Activated naive CD8-positive, alpha-beta T cell treated with anti-CD3 and anti-CD28 coated beads, Interleukin-2, amount 50 U/mL, for 24 hours (primary cell): ENCODE data around the gene WWOX.

Experiments used
- ATAC-seq: fragments of 150-1000 bp; cut with Tn5 transposase; one replicate; pipeline ENCODE4 v1.10.0; 2021
- DNase-seq: peaks from one replicate; pipeline ENCODE4 v3.0.0; 2021
- H3K27ac Mint-ChIP-seq: one replicate; pipeline ENCODE4 v1.8.0; 2021; ENCODE audit warnings: mild to moderate bottlenecking, mixed read lengths
- H3K27me3 Mint-ChIP-seq: one replicate; pipeline ENCODE4 v1.8.0; 2021; ENCODE audit warnings: mixed read lengths
- H3K36me3 Mint-ChIP-seq: one replicate; pipeline ENCODE4 v1.8.0; 2021; ENCODE audit warnings: low read depth, mixed read lengths
- H3K4me1 Mint-ChIP-seq: one replicate; pipeline ENCODE4 v1.8.0; 2021; ENCODE audit warnings: mixed read lengths
- H3K4me3 Mint-ChIP-seq: one replicate; pipeline ENCODE4 v1.8.0; 2021; ENCODE audit warnings: mild to moderate bottlenecking, moderate library complexity, mixed read lengths
- H3K9me3 Mint-ChIP-seq: one replicate; pipeline ENCODE4 v1.8.0; 2021; ENCODE audit warnings: mixed read lengths

Gene WWOX

GRCh38 chr16:79109771-79110170 is 1010.3 kb downstream of the WWOX start:
- H3K27ac Mint-ChIP-seq, result no peak overlapping the region
- H3K27me3 Mint-ChIP-seq, result no peaks in the 10 kb centered on the region
- DNase-seq (no peak), ATAC-seq (no peak)
- H3K9me3 Mint-ChIP-seq, result no peaks in the 10 kb centered on the region
- H3K4me3 Mint-ChIP-seq, result no peak overlapping the region
- no peaks in the 10 kb centered on the region for H3K4me1 Mint-ChIP-seq
- no peaks in the 10 kb centered on the region for H3K36me3 Mint-ChIP-seq

GRCh38 chr16:79110242-79110641 is 1010.8 kb downstream of the WWOX start:
- Mint-ChIP-seq H3K36me3 (no peaks in the 10 kb centered on the region), H3K27me3 (no peaks in the 10 kb centered on the region), H3K27ac (no peak overlapping the region), H3K4me1 (no peaks in the 10 kb centered on the region), H3K4me3 (no peak overlapping the region), H3K9me3 (no peaks in the 10 kb centered on the region)
- ATAC-seq (no peak), DNase-seq (no peak)

- no peak overlapping the region for H3K27ac Mint-ChIP-seq
- no peak for DNase-seq
- H3K36me3 Mint-ChIP-seq, result no peaks in the 10 kb centered on the region
- H3K9me3 Mint-ChIP-seq, result no peaks in the 10 kb centered on the region
- no peaks in the 10 kb centered on the region for H3K4me1 Mint-ChIP-seq
- no peak for ATAC-seq
- H3K4me3 Mint-ChIP-seq, result no peak overlapping the region
- no peaks in the 10 kb centered on the region for H3K27me3 Mint-ChIP-seq
These were observed 1011.5 kb downstream of the WWOX start for GRCh38 chr16:79110953-79111352.

DNA sequence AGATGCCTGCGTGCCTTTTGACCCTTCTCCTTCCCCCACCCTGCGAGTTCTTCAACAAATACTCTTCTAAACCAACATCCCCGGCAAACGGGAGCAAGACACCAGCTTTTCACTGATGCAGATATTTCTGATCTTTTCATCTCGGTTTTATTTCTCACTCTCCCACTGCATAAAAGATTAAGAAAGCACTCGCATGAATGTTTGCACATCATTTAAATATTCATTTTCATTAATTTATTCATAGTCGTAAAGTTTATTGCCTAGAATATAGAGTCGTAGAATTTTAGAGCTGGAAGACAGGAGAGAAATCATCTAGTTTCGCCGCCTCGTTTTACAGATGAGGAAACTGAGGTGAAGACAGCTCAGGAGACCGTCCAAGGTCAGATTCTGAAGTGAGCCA is 1013.0 kb downstream of the WWOX start:
- H3K36me3 Mint-ChIP-seq, result no peaks in the 10 kb centered on the region
- DNase-seq (no peak), ATAC-seq (no peak)
- H3K4me3 Mint-ChIP-seq, result no peak overlapping the region
- H3K9me3 Mint-ChIP-seq, result no peaks in the 10 kb centered on the region
- H3K4me1 Mint-ChIP-seq, result no peaks in the 10 kb centered on the region
- H3K27ac Mint-ChIP-seq, result no peak overlapping the region
- H3K27me3 Mint-ChIP-seq, result no peaks in the 10 kb centered on the region

- no peak for DNase-seq
- no peaks in the 10 kb centered on the region for H3K27me3 Mint-ChIP-seq
- H3K4me3 Mint-ChIP-seq, result no peak overlapping the region
- no peak overlapping the region for H3K27ac Mint-ChIP-seq
- H3K9me3 Mint-ChIP-seq, result no peaks in the 10 kb centered on the region
- no peaks in the 10 kb centered on the region for H3K36me3 Mint-ChIP-seq
- ATAC-seq, result no peak
- H3K4me1 Mint-ChIP-seq, result no peaks in the 10 kb centered on the region
These were observed 1014.4 kb downstream of the WWOX start for GRCh38 chr16:79113826-79114225.

DNA sequence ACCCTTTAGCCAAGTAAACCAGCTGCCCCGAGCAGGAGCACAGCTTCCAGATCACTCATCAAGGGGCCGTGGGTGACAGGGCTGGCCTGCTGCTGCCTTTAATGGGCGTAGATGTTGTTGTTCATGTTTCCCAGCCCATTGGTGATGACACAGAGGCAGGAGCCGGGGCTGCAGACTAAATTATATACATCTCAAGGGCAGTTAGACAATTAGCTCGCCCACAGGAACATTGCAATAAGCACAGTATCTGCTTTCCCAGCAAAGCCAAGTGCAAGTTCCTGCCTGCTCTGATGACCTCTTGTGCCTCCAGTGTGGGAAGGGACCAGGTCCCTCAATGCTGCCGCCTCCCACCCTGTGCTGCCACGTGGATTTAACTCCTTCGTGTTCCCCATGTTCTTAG is 1015.3 kb downstream of the WWOX start:
- DNase-seq (no peak), ATAC-seq (no peak)
- H3K27ac Mint-ChIP-seq, result no peak overlapping the region
- H3K36me3 Mint-ChIP-seq, result no peaks in the 10 kb centered on the region
- H3K4me1 Mint-ChIP-seq, result no peaks in the 10 kb centered on the region
- no peaks in the 10 kb centered on the region for H3K9me3 Mint-ChIP-seq
- no peaks in the 10 kb centered on the region for H3K27me3 Mint-ChIP-seq
- H3K4me3 Mint-ChIP-seq, result no peak overlapping the region

DNA sequence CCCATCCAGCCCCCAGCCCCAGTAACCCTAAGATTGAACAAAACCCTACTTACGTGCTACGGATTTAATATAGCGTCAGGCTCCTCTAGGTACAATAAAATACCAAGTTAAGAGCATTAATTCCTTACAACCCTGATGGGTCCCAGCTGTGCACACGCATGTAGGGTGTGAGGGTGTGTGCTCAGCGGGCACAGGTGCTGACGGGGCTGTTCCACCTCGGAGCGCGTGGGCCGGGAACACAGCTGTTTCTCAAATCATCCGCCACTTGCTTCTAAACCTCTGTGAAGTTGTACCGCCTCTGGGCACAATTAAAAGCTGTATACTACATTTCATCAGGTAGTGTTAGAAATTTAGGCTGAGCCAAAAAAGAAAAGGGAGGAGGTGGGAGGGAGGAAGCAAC is 1022.5 kb downstream of the WWOX start:
- Mint-ChIP-seq H3K36me3 (no peaks in the 10 kb centered on the region), H3K27ac (no peak overlapping the region), H3K4me3 (no peak overlapping the region), H3K4me1 (no peaks in the 10 kb centered on the region), H3K27me3 (no peaks in the 10 kb centered on the region), H3K9me3 (peaks cover 4% of the 10 kb centered on the region)
- ATAC-seq (no peak), DNase-seq (no peak)

DNA sequence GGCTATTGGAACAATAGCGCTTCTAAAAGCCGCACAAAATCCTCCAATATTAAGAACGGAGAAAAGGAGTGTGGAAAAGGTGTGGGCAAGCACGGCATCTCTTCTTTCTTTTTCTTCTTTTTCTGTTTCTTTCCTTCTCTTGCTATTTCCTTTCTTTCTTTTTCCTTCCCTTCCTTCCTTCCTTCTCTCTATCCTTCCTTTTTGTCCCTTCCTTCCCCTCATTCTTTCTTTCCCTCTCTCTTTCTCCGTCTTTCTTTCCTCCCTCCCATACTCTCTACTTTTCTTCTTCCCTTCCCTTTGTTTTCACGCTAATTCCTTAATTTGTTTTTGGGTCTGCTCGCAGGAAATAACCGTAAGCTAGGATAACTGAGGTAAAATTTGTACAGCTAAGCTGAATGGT is 1022.9 kb downstream of the WWOX start:
- no peaks in the 10 kb centered on the region for H3K27me3 Mint-ChIP-seq
- no peak overlapping the region for H3K27ac Mint-ChIP-seq
- DNase-seq, result no peak
- no peaks in the 10 kb centered on the region for H3K4me1 Mint-ChIP-seq
- no peak for ATAC-seq
- peaks cover 4% of the 10 kb centered on the region for H3K9me3 Mint-ChIP-seq
- H3K36me3 Mint-ChIP-seq, result no peaks in the 10 kb centered on the region
- H3K4me3 Mint-ChIP-seq, result no peak overlapping the region

GRCh38 chr16:79124016-79124756 is 1024.7 kb downstream of the WWOX start:
- DNase-seq (no peak), ATAC-seq (no peak)
- Mint-ChIP-seq H3K4me1 (no peaks in the 10 kb centered on the region), H3K27ac (no peak overlapping the region), H3K4me3 (no peak overlapping the region), H3K27me3 (no peaks in the 10 kb centered on the region), H3K9me3 (peaks cover 4% of the 10 kb centered on the region), H3K36me3 (no peaks in the 10 kb centered on the region)

GRCh38 chr16:79127766-79128165 is 1028.3 kb downstream of the WWOX start:
- ATAC-seq, result no peak
- no peaks in the 10 kb centered on the region for H3K4me1 Mint-ChIP-seq
- H3K36me3 Mint-ChIP-seq, result no peaks in the 10 kb centered on the region
- peaks cover 8% of the 10 kb centered on the region for H3K9me3 Mint-ChIP-seq
- peaks cover 2% of the 10 kb centered on the region for H3K27me3 Mint-ChIP-seq
- H3K4me3 Mint-ChIP-seq, result no peak overlapping the region
- DNase-seq, result no peak
- no peak overlapping the region for H3K27ac Mint-ChIP-seq

DNA sequence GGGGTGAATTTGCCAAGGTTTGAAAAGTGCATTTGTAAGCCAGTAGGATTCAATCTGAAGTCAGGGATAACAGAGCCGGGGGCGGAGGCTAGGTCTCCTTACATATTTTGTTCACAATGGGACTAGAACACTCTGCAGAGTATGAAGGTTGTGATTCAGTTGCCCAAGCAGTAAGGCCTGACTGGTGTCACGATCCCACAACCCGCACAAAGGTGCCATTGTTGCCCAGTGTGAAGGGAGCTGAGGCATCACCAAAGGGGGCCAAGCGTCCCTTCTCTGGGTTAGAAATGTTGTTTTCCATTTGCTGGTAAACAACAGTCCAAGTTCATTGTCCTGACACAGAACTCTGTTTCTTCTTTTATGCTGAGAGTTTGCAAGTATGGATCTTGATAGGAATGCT is 1029.3 kb downstream of the WWOX start:
- H3K4me1 Mint-ChIP-seq, result no peaks in the 10 kb centered on the region
- no peak overlapping the region for H3K4me3 Mint-ChIP-seq
- DNase-seq (no peak), ATAC-seq (no peak)
- H3K36me3 Mint-ChIP-seq, result no peaks in the 10 kb centered on the region
- H3K27me3 Mint-ChIP-seq, result peaks cover 2% of the 10 kb centered on the region
- peaks cover 4% of the 10 kb centered on the region for H3K9me3 Mint-ChIP-seq
- H3K27ac Mint-ChIP-seq, result no peak overlapping the region

DNA sequence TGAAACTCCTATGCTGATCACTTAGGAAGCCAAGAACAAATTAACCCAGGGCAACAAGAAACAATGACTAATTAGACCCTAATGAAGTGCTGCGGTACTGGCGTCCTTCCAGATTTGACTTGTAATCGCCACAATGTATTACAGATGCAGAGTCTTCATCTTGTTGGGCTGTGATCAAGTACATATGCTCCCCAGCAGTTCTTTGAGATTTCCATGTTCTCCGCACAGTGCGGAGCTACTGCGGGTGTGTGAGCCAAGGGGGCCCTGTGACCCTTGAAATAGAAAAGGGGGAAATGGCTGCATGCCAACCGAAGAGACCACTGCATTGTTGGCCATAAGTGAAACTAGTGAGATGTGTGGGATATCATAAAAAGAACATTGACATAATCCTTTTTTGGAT is 1031.2 kb downstream of the WWOX start:
- peaks cover 2% of the 10 kb centered on the region for H3K27me3 Mint-ChIP-seq
- DNase-seq (no peak), ATAC-seq (no peak)
- H3K4me3 Mint-ChIP-seq, result no peak overlapping the region
- H3K27ac Mint-ChIP-seq, result no peak overlapping the region
- H3K4me1 Mint-ChIP-seq, result no peaks in the 10 kb centered on the region
- H3K36me3 Mint-ChIP-seq, result no peaks in the 10 kb centered on the region
- peaks cover 4% of the 10 kb centered on the region for H3K9me3 Mint-ChIP-seq

DNA sequence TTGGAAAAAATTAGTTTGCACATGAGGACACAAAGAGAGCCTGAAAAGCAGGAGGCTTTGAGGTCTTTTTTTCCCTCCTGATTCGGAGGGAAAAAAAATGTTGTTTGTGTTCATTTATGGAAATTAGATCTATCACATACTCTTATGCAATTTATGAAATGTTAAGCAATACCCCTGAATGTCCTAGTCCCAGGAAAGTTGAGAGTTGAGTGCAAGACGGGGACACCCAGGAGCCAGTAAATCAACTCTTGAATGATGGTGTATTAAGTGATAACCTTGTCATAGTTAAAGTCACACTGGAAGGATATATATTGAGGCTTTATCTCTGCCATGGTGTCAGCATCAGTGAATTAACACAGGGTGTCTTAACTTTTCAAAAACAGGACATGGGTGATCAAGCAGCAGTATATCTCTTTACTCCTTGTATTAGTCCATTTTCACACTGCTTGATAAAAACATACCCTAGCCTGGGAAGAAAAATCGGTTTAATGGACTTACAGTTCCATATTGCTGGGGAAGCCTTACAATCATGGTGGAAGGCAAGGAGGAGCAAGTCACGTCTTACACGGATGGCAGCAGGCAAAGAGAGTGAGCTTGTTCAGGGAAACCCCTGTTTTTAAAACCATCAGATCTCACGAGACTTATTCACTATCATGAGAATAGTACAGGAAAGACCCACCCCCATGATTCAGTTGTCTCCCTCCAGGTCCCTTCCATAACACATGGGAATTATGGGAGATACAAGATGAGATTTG is 1032.0 kb downstream of the WWOX start:
- no peak for DNase-seq
- H3K4me1 Mint-ChIP-seq, result no peaks in the 10 kb centered on the region
- no peak overlapping the region for H3K27ac Mint-ChIP-seq
- H3K4me3 Mint-ChIP-seq, result no peak overlapping the region
- peaks cover 4% of the 10 kb centered on the region for H3K9me3 Mint-ChIP-seq
- no peaks in the 10 kb centered on the region for H3K36me3 Mint-ChIP-seq
- ATAC-seq, result no peak
- peaks cover 2% of the 10 kb centered on the region for H3K27me3 Mint-ChIP-seq

DNA sequence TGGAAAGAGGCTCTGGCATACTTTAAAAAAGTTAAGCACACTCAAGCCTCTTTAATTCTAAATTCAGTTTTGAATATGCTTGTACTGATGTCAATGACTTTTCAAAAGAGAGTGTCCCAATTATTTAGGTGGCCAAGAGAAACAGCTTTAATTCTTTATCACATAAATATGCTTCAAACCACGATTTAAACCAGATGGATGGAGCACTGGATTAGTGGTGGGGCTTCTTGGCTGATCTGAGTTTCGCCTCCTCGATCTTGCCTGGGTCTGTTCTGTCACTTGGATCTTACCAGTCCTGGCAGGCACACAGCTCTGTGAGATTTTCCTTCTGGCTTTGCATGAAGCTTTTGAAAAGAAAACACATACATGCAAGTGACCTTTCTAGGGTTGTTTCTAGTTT is 1033.2 kb downstream of the WWOX start:
- Mint-ChIP-seq H3K9me3 (peaks cover 4% of the 10 kb centered on the region), H3K27ac (no peak overlapping the region), H3K36me3 (no peaks in the 10 kb centered on the region), H3K27me3 (peaks cover 2% of the 10 kb centered on the region), H3K4me3 (no peak overlapping the region), H3K4me1 (no peaks in the 10 kb centered on the region)
- no peak for DNase-seq
- ATAC-seq, result no peak

GRCh38 chr16:79134300-79134699 is 1034.8 kb downstream of the WWOX start:
- H3K4me1 Mint-ChIP-seq, result no peaks in the 10 kb centered on the region
- no peaks in the 10 kb centered on the region for H3K36me3 Mint-ChIP-seq
- ATAC-seq (no peak), DNase-seq (no peak)
- H3K27ac Mint-ChIP-seq, result no peak overlapping the region
- peaks cover 4% of the 10 kb centered on the region for H3K9me3 Mint-ChIP-seq
- peaks cover 2% of the 10 kb centered on the region for H3K27me3 Mint-ChIP-seq
- H3K4me3 Mint-ChIP-seq, result no peak overlapping the region
